ENCODE results near the gene CNGA3.

CNGA3 gene

DNA sequence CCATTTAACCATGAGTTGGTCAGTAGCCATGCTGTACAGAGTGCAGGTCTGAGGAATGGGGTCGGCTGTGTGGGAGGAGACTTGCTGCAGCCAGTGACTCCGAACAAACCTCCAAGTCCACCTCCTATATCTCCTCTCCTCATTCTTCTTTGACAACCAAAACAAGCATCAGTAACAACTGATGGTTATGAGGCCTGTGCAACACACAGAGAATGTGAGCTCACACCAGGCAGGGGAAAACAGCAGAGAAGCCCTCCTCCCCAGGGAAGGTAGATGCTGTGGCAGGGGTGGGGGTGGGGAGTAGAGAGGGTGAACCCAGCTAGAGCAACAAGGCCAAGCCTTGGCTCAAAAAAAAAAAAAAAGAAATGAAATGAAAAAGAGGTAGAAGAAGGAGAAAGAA lies 12.3 kb upstream of the CNGA3 start:
- Histone ChIP-seq H3K4me2 (ENCODE audit: low read length) (peak overlapping the region; percentile 80), H3K4me1 (ENCODE audit: control insufficient read depth, insufficient read depth, low read length) (peaks cover 26% of the 10 kb centered on the region)

DNA sequence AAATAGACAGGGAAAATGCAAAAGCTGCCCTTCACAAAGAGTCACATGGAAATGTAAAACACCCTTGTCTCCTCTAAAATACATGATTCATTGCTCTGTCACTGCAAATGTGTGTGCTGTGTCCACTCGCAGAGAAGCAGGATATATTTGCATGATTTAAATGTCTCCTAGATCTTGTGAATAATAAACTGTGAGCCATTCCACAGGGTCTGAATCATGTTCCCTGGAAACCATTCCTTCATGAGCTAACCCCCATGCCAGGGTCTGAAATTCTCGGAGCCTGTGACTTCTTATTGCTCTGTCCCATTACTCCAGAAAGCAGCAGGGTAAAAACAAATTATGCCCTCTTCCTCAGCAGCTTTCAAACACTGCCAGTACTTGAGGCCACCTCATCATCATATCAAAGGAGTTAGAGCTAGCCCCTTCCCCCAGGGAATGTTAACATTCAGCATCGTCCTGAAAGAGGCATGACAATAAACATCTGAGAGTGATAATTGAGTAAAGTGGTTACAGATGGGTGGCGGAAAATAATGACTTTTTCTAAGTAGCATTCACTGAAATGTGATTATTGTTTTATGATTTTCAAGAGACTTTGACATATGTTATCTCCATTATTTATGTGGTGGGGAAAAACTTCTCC lies 11.7 kb upstream of the CNGA3 start:
- H3K4me3 ChIP-seq (ENCODE audit: low read length) = peak overlapping the region; percentile 54
- no peaks in the 10 kb centered on the region for H3K27me3 ChIP-seq (ENCODE audit: control insufficient read depth, insufficient read depth, low read length)
- H3K9ac ChIP-seq (ENCODE audit: low read depth, low read length) = peak overlapping the region; percentile 71
- no peaks in the 10 kb centered on the region for H3K9me3 ChIP-seq (replicated peaks; ENCODE audit: low read length)
- H3K4me2 ChIP-seq (ENCODE audit: low read length) = peak overlapping the region; percentile 80
- H3K4me1 ChIP-seq (ENCODE audit: control insufficient read depth, insufficient read depth, low read length) = peaks cover 26% of the 10 kb centered on the region
- H3K36me3 ChIP-seq (ENCODE audit: insufficient read depth, low read length) = no peaks in the 10 kb centered on the region

More for the DNA sequence above, 12.3 kb upstream of the CNGA3 start:
- Histone ChIP-seq H3K9me3 (replicated peaks; ENCODE audit: low read length) (no peaks in the 10 kb centered on the region), H3K36me3 (ENCODE audit: insufficient read depth, low read length) (no peaks in the 10 kb centered on the region), H3K9ac (ENCODE audit: low read depth, low read length) (peak overlapping the region; percentile 66), H3K4me3 (ENCODE audit: low read length) (peak overlapping the region; percentile 51), H3K27me3 (ENCODE audit: control insufficient read depth, insufficient read depth, low read length) (no peaks in the 10 kb centered on the region)

DNA sequence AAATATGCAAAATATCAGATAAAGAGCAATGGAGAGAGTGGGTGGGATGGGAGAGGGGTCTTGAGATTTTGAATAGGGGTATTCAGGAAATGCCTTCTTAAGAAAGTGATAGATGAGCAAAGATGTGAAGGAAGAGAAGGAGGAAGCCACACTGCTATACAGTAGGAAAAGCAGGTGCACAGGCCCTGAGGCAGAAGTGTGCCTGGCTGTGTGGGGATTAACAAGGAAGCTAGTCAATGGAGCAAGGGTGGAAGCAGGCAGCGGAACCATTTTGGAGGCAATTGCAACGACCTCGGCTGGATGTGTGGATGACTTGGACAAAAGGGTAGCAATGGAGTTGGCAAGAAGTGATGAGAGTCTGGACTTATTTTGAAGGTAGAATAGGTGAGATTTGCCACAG lies 11.0 kb upstream of the CNGA3 start:
- H3K4me3 ChIP-seq (ENCODE audit: low read length) = no peak overlapping the region
- H3K4me1 ChIP-seq (ENCODE audit: control insufficient read depth, insufficient read depth, low read length) = peaks cover 26% of the 10 kb centered on the region
- no peaks in the 10 kb centered on the region for H3K9me3 ChIP-seq (replicated peaks; ENCODE audit: low read length)
- no peaks in the 10 kb centered on the region for H3K36me3 ChIP-seq (ENCODE audit: insufficient read depth, low read length)
- no peak overlapping the region for H3K9ac ChIP-seq (ENCODE audit: low read depth, low read length)
- no peaks in the 10 kb centered on the region for H3K27me3 ChIP-seq (ENCODE audit: control insufficient read depth, insufficient read depth, low read length)
- H3K4me2 ChIP-seq (ENCODE audit: low read length) = no peak overlapping the region

GRCh38 chr2:98341241-98341640 lies 5.0 kb upstream of the CNGA3 start:
- H3K36me3 ChIP-seq (ENCODE audit: insufficient read depth, low read length) = no peaks in the 10 kb centered on the region
- H3K9me3 ChIP-seq (replicated peaks; ENCODE audit: low read length) = no peaks in the 10 kb centered on the region
- H3K4me1 ChIP-seq (ENCODE audit: control insufficient read depth, insufficient read depth, low read length) = peaks cover 3% of the 10 kb centered on the region
- H3K4me2 ChIP-seq (ENCODE audit: low read length) = no peak overlapping the region
- H3K9ac ChIP-seq (ENCODE audit: low read depth, low read length) = no peak overlapping the region
- no peak overlapping the region for H3K4me3 ChIP-seq (ENCODE audit: low read length)
- peaks cover 41% of the 10 kb centered on the region for H3K27me3 ChIP-seq (ENCODE audit: control insufficient read depth, insufficient read depth, low read length)

- H3K27me3 ChIP-seq (ENCODE audit: control insufficient read depth, insufficient read depth, low read length) = peaks cover 61% of the 10 kb centered on the region
- H3K9me3 ChIP-seq (replicated peaks; ENCODE audit: low read length) = no peaks in the 10 kb centered on the region
- H3K36me3 ChIP-seq (ENCODE audit: insufficient read depth, low read length) = no peaks in the 10 kb centered on the region
Observed at GRCh38 chr2:98343285-98343684, 3.0 kb upstream of the CNGA3 start.

DNA sequence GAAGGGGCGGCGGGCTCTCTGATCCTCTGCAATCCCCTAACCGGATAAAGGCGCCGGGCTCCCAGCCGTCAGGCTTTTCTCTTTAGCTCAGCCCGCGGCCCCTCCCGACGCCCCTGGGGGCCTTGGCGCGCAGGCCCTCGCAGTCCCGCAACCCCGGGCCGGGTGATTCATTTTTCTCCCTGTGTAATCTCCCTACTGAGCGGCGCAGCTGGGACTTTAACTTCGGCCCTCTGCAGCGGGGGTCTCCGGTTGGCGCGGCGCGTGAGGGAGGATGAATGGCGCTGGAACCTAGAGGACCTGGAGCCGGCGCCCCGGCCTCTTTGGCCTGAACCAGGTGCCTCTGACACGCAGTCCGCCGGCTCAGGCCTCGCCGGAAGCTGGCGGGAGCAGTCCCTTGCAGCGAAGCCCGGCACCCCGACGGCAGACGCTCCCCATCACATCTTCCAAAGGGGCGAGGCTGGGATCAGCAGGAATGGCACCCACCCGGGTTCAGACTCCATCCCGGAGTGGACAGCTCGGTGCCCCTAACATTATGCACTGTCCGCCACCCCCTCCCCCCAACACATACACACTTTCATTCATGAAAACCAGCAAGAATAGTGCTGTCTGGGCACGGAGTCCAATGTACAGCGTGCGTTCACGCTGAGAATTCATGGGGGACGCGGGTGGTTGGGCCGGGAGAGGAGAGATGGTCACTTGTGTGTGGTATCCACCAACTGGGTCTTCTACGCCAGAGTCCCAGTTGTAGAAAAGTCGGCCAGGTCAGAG lies 1.2 kb downstream of the CNGA3 start:
- Histone ChIP-seq H3K36me3 (ENCODE audit: insufficient read depth, low read length) (no peaks in the 10 kb centered on the region), H3K4me2 (ENCODE audit: low read length) (no peak overlapping the region), H3K9me3 (replicated peaks; ENCODE audit: low read length) (no peaks in the 10 kb centered on the region), H3K27me3 (ENCODE audit: control insufficient read depth, insufficient read depth, low read length) (peaks cover 87% of the 10 kb centered on the region), H3K4me3 (ENCODE audit: low read length) (no peak overlapping the region), H3K9ac (ENCODE audit: low read depth, low read length) (no peak overlapping the region), H3K4me1 (ENCODE audit: control insufficient read depth, insufficient read depth, low read length) (peaks cover 9% of the 10 kb centered on the region)

More at GRCh38 chr2:98343285-98343684, 3.0 kb upstream of the CNGA3 start:
- Histone ChIP-seq H3K4me1 (ENCODE audit: control insufficient read depth, insufficient read depth, low read length) (peaks cover 9% of the 10 kb centered on the region), H3K9ac (ENCODE audit: low read depth, low read length) (no peak overlapping the region), H3K4me3 (ENCODE audit: low read length) (no peak overlapping the region), H3K4me2 (ENCODE audit: low read length) (no peak overlapping the region)

DNA sequence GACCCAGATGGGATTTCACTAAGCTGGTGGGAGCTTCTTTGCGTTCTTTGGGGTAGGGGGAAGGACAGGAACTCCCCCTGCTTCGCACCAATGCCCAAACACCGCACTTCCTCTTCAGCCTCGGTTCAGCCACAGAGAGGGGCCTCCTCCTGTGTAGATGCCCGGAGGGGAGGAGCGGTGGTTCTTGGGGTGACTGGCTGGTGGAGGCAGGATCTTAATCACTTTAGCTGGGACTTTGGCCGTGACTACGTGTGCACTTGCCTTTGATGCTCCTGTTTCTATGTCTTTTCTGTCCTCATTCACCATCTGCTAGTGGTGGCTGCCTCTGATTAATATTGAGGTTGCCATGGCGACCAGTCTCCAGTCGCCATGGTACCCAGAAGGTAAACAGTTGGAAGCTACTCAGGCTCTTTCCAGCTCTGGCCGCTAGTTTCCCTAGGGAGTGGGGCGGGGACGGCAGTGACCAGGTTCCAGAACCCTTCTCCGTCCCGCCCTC lies 1.9 kb downstream of the CNGA3 start:
- Histone ChIP-seq H3K27me3 (ENCODE audit: control insufficient read depth, insufficient read depth, low read length) (peaks cover 84% of the 10 kb centered on the region), H3K9ac (ENCODE audit: low read depth, low read length) (no peak overlapping the region), H3K4me1 (ENCODE audit: control insufficient read depth, insufficient read depth, low read length) (peaks cover 9% of the 10 kb centered on the region), H3K36me3 (ENCODE audit: insufficient read depth, low read length) (no peaks in the 10 kb centered on the region), H3K4me3 (ENCODE audit: low read length) (no peak overlapping the region), H3K4me2 (ENCODE audit: low read length) (no peak overlapping the region), H3K9me3 (replicated peaks; ENCODE audit: low read length) (no peaks in the 10 kb centered on the region)

DNA sequence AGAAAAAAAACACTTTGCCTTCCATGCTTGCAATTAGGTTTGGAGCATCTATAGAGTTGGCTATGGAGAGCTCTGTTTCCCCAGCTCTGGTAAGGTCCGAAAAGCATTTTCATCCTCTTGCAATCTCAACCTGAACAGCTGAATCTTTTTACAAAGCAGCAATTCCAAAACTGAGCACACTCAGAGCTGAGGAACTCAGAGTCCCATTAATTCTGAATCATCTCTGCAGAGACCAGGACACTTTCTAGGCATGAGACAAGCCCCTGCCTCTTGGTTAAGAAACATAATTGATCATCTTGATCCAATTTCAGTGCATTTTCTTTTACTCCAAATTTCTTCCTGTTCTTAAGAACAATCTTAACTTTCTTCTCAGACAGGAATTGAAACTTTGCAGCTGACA lies 4.2 kb downstream of the CNGA3 start:
- Histone ChIP-seq H3K27me3 (ENCODE audit: control insufficient read depth, insufficient read depth, low read length) (peaks cover 64% of the 10 kb centered on the region), H3K36me3 (ENCODE audit: insufficient read depth, low read length) (no peaks in the 10 kb centered on the region), H3K4me2 (ENCODE audit: low read length) (no peak overlapping the region)

GRCh38 chr2:98355881-98356280 lies 9.6 kb downstream of the CNGA3 start:
- no peak overlapping the region for H3K4me3 ChIP-seq (ENCODE audit: low read length)
- H3K36me3 ChIP-seq (ENCODE audit: insufficient read depth, low read length) = no peaks in the 10 kb centered on the region
- no peak overlapping the region for H3K9ac ChIP-seq (ENCODE audit: low read depth, low read length)
- no peaks in the 10 kb centered on the region for H3K4me1 ChIP-seq (ENCODE audit: control insufficient read depth, insufficient read depth, low read length)
- no peak overlapping the region for H3K4me2 ChIP-seq (ENCODE audit: low read length)
- peaks cover 20% of the 10 kb centered on the region for H3K27me3 ChIP-seq (ENCODE audit: control insufficient read depth, insufficient read depth, low read length)
- H3K9me3 ChIP-seq (replicated peaks; ENCODE audit: low read length) = no peaks in the 10 kb centered on the region

More for the DNA sequence above, 4.2 kb downstream of the CNGA3 start:
- Histone ChIP-seq H3K9ac (ENCODE audit: low read depth, low read length) (no peak overlapping the region), H3K4me1 (ENCODE audit: control insufficient read depth, insufficient read depth, low read length) (peaks cover 9% of the 10 kb centered on the region), H3K9me3 (replicated peaks; ENCODE audit: low read length) (no peaks in the 10 kb centered on the region), H3K4me3 (ENCODE audit: low read length) (no peak overlapping the region)

GRCh38 chr2:98356729-98357128 lies 10.5 kb downstream of the CNGA3 start:
- Histone ChIP-seq H3K27me3 (ENCODE audit: control insufficient read depth, insufficient read depth, low read length) (peaks cover 19% of the 10 kb centered on the region), H3K9ac (ENCODE audit: low read depth, low read length) (no peak overlapping the region), H3K36me3 (ENCODE audit: insufficient read depth, low read length) (no peaks in the 10 kb centered on the region), H3K4me1 (ENCODE audit: control insufficient read depth, insufficient read depth, low read length) (no peaks in the 10 kb centered on the region), H3K4me3 (ENCODE audit: low read length) (no peak overlapping the region), H3K4me2 (ENCODE audit: low read length) (no peak overlapping the region), H3K9me3 (replicated peaks; ENCODE audit: low read length) (no peaks in the 10 kb centered on the region)

GRCh38 chr2:98357849-98358248 lies 11.6 kb downstream of the CNGA3 start:
- Histone ChIP-seq H3K9me3 (replicated peaks; ENCODE audit: low read length) (no peaks in the 10 kb centered on the region), H3K9ac (ENCODE audit: low read depth, low read length) (no peak overlapping the region), H3K4me2 (ENCODE audit: low read length) (no peak overlapping the region), H3K27me3 (ENCODE audit: control insufficient read depth, insufficient read depth, low read length) (peaks cover 11% of the 10 kb centered on the region), H3K4me3 (ENCODE audit: low read length) (no peak overlapping the region), H3K4me1 (ENCODE audit: control insufficient read depth, insufficient read depth, low read length) (no peaks in the 10 kb centered on the region), H3K36me3 (ENCODE audit: insufficient read depth, low read length) (no peaks in the 10 kb centered on the region)
